ENCODE results near the gene NR3C2.
A peak's percentile ranks its signal among the peaks of the same experiment; 100 is the strongest.

NR3C2 gene

DNA sequence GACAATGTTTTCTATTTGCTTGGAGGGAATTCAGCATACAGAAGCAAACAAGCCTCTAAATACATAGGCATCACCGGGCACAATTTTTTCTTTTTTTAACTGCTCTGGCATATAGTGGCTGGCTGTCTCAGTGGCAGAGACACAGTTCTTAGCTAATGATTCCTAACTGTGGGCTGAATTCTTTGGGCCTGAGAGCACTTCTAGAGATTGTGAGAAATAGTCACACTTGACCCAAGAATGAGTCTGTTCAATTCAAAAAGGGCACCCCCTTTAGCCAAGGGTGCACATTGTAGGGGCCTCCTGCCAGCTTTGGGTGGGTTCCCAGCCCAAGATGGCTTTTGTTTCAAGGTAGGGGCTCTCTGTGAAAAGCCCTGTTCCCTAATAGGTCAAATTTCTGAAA is 364.6 kb downstream of the NR3C2 start:
- DNase-seq (ENCODE audit: low spot score) = peak; percentile 40

DNA sequence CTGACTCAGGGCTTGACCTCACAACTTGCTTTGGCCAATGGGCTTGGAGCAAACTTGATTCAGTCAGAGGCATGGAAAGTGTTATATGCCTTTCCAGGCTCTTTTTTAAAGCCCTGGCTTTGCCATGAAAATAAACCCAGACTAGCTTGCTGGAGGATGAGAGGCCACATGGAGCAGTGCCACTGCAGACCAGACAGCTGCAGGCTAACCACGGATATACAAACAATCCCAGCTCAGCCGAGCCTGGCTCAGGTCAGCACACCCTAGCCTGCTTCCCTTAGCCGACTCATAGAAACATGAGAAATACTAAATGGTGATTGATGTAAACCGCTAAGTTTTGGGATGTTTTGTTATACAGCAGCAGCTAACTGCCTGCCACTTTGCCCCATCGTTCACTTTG is 365.2 kb downstream of the NR3C2 start:
- peak; percentile 33 for DNase-seq (ENCODE audit: low spot score)

- no peak for DNase-seq (ENCODE audit: low spot score)
Observed at GRCh38 chr4:148075438-148075837, 366.8 kb downstream of the NR3C2 start.

GRCh38 chr4:148074462-148074861 is 367.8 kb downstream of the NR3C2 start:
- no peak for DNase-seq (ENCODE audit: low spot score)

- DNase-seq (ENCODE audit: low spot score) = no peak
Observed at GRCh38 chr4:148073349-148073748, 368.9 kb downstream of the NR3C2 start.

DNA sequence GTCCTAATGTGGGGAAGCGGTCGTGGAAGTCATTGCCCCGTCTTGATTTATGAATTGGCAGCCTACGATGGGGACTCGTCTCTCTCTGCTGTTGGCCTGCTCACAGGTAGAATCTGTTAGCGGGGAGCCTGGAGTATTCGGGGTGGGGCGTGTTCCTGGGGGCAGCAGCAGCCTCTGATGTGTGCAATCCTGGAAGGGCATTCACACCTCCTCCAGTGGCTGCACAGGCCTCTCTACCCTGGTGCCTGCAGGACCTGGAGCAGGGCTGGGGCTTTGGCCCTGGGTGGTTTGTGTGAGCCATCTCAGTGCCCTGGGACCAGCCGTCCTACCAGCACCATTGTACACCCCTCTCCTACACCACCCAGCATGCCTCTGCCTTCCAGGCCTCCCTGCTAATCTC is 369.4 kb downstream of the NR3C2 start:
- DNase-seq (ENCODE audit: low spot score) = no peak

- DNase-seq (ENCODE audit: low spot score) = peak; percentile 93
Observed at GRCh38 chr4:148071009-148071408, 371.2 kb downstream of the NR3C2 start.

GRCh38 chr4:148069895-148070178 is 372.4 kb downstream of the NR3C2 start:
- no peak for DNase-seq (ENCODE audit: low spot score)

DNA sequence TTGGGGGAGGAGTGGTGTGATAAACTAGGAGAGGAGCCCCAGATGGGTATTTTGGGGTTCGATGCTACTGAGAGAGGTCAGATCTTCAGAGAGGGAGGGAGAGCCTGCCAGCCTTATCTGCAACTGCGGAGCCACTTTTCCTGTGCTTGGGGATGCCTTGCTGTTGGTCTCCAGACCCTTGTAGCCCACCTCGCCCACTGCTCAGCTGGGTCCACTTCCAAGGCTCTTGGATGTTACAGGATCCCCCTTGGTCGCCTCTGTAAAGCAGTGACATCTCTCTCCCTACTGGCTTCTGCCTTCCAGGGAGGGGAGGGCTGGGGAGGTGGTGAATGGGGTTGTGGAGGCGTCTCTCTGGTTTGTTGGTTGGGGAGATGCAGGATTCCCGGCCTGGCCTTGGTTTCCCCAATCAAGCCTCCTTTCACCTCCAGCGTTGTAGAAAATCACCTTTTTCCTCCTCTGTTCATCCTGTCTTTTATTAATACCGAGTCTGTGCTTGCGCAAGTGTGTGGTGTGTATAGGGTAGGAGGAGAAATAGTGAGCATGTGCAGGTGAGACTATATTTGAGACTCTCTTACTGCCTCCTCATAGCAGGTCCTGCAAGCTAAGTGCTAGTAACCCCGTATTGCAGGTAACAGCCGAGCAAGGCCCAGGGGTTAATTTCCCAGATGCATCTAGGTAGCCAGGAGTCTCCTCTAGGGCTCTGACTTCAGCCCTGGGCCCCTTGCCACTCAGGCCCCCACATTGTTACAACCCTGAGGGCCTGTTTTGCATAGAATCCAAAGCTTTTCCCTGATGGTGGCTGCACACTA is 372.9 kb downstream of the NR3C2 start:
- DNase-seq (ENCODE audit: low spot score) = no peak

DNA sequence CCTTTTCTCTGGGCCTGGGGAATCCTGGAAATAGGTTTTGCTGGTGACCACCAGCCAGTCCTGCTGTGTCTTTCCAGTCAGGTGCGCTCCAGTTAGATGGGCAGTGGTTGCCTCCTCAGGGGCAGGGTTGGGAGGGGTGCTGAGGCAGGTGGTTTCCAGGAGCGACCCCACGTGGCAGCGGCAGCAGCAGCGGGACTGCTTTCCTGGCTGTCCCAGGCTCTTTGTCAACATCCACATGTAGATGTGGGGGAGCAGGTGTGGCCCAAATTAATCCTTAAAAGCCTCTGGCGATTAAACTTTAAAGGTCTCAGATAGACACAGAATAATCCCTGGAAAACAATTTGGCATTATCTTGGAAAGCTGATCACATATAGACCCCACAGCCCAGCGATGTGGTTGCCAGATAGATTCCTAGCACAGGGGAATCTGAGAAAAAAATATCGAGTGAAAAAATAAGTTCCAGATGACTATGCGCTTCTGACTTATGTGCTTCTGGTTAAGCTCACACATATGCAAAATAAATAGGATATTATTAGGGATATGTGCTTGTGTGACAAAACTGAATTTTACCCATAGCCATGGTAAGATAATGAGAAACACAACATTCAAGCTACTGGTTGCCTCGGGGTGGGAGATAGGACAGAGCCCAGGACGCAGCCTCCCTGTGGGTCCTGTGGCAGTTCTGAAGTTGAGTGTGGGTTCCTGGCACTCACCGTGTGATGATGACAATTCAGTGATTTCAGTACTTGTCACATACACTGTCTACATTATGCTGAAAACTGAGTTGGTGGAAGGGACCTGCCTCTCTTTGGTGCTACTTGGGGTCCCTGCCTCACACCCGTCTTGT is 373.9 kb downstream of the NR3C2 start:
- DNase-seq (ENCODE audit: low spot score) = no peak

- DNase-seq (ENCODE audit: low spot score) = no peak
Observed at GRCh38 chr4:148067301-148067916, 374.8 kb downstream of the NR3C2 start.

DNA sequence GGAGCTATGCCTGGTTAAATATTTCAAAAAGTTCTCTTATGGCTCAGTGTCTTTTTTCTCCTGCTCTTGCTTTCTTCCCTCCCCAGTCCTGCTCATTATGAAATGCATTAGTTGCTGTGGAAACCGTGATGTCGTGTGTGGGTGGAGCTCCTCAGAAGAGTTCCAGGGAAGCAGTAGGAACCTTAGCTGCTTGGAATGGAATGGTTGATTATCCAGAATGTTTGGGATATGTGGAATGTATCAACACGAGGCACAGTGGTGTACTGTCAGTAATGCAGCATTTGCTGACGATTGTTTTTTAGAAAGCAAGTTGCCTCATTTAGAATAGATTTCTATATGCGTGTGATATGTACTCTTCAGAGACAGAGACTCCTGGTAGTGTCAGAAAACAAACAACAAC is 377.1 kb downstream of the NR3C2 start:
- peak; percentile 14 for DNase-seq (ENCODE audit: low spot score)

- DNase-seq (ENCODE audit: low spot score) = no peak
Observed at GRCh38 chr4:148064451-148064850, 377.8 kb downstream of the NR3C2 start.

DNA sequence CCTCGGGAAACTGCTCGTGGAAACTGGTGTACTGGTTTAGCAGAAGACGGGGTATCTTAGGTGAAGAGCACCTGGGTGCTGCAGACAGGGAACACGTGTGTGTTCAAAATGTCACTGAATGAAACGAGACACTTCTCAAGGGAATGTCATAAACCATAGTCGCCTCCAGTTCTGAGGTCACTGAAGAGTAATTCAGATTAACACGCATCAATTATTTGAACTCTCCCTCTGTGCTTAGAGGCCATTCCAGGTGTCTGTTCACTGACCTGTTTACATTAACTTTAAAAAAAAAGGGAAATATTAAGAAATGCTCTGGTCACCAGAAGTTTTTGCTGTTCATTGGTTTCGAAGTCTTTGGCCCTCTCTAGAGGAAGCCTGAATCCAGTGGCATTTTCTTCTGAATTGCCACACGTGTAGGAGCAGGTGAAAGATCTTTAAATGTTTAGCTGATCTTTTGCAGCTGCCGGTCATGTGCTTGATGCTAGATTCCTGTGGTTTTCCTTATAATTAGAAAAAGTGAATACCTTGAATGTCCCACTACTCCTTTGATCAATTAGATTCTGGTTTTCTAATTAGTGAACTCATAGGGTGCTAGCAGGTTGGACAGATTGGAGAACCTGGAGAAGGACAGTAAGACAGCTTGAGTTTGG is 379.8 kb downstream of the NR3C2 start:
- DNase-seq (ENCODE audit: low spot score) = no peak

DNA sequence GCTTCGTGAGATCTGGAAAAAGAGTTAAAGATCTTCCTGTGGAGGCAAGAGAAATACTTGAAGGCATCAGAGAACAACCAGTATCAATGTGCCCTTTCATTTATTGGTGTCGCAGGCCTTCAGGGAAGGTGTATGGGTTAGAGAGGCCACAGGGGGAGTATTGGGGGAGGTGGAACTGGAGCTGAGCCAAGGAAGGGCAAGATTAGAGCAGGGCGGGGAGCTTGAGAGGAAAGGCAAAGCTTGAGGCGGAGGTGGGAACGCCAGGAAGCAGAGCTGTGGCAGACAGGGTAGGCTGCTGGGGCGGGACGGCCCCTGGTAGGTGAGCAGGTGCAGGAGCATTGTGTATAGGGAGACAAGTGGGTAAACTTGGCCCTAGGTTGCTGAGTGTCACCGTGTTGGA is 380.4 kb downstream of the NR3C2 start:
- DNase-seq (ENCODE audit: low spot score) = no peak

- DNase-seq (ENCODE audit: low spot score) = no peak
Observed at GRCh38 chr4:148061141-148061481, 381.1 kb downstream of the NR3C2 start.

GRCh38 chr4:148060264-148061140 is 381.7 kb downstream of the NR3C2 start:
- no peak for DNase-seq (ENCODE audit: low spot score)

GRCh38 chr4:148059617-148060180 is 382.5 kb downstream of the NR3C2 start:
- DNase-seq (ENCODE audit: low spot score) = no peak

- no peak for DNase-seq (ENCODE audit: low spot score)
Observed at GRCh38 chr4:148057984-148058859, 384.0 kb downstream of the NR3C2 start.

GRCh38 chr4:148057516-148057915 is 384.7 kb downstream of the NR3C2 start:
- no peak for DNase-seq (ENCODE audit: low spot score)

All from kidney tubule cell (primary cell).